Measurements from ENCODE around the gene HSF4.

DNA sequence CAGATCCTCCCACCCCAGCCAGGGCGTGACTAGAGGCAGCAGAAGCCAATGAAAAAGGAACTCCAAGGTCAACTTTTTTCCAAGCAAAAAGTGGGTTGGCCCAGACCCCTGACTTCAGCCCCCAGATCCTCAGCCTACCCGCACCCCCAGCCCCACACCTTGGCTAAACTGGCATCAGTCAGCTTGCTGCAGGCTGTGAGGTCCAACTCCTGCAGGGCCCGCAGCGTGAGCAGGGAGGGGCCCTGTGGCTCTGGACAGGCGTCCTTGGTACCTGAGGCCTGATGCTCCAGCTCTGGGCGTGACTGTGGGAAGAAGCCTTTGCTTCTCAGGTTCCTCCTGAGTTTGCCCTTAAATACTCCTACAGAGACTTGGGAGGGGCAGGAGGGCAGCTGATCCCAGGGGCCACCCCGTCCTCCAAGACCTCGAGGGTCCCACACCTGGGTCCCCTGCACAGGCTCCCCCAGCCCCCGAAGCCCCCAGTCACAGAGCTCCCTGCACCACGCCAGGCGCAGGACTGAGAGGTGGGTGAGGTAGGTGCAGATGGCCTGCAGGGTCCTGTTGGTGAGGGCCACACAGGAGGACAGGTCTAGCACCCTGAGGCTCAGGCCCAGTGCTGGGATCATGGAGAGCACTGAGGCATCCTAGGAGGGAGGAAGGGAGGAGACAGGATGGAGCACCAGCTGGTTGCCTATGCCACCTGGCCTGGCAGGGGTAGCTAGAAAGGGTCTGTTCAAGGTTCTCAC is 43.8 kb downstream of the HSF4 start:
- TF ChIP-seq, protein P1, sequence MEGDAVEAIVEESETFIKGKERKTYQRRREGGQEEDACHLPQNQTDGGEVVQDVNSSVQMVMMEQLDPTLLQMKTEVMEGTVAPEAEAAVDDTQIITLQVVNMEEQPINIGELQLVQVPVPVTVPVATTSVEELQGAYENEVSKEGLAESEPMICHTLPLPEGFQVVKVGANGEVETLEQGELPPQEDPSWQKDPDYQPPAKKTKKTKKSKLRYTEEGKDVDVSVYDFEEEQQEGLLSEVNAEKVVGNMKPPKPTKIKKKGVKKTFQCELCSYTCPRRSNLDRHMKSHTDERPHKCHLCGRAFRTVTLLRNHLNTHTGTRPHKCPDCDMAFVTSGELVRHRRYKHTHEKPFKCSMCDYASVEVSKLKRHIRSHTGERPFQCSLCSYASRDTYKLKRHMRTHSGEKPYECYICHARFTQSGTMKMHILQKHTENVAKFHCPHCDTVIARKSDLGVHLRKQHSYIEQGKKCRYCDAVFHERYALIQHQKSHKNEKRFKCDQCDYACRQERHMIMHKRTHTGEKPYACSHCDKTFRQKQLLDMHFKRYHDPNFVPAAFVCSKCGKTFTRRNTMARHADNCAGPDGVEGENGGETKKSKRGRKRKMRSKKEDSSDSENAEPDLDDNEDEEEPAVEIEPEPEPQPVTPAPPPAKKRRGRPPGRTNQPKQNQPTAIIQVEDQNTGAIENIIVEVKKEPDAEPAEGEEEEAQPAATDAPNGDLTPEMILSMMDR (conservative IDR thresholded peaks at IDR 0.05; ENCODE audit: low read length): no peak
- TF ChIP-seq EZH2phosphoT487 (IDR thresholded peaks at IDR 0.05; ENCODE audit: borderline replicate concordance): no peak

Data from Loucy (cell line).